Renal pelvis (tissue), 4 donors: Measurements from ENCODE around the gene WSB1. TPM values are rescaled to one million over a fixed set of nuclear protein-coding genes. Genes with fewer than 3 reads are reported as not detected.

Experiments used
- DNase-seq: peaks from one replicate; pipeline ENCODE4 v3.0.0-alpha.2; 2013
- polyA plus RNA-seq, 3 donors: library from polyadenylated mRNA; unstranded; fragments of 120-200 nt; gene quantifications; one replicate each; pipeline ENCODE4 v1.2.1, GENCODE V29; 2013; ENCODE audit not compliant: insufficient read length in 3 of 3

WSB1 gene
- polyA plus RNA-seq, 3 donors, result 162 to 439 (median 372) TPM

GRCh38 chr17:27354051-27354490 is 60.2 kb downstream of the WSB1 start:
- DNase-seq, result no peak

DNA sequence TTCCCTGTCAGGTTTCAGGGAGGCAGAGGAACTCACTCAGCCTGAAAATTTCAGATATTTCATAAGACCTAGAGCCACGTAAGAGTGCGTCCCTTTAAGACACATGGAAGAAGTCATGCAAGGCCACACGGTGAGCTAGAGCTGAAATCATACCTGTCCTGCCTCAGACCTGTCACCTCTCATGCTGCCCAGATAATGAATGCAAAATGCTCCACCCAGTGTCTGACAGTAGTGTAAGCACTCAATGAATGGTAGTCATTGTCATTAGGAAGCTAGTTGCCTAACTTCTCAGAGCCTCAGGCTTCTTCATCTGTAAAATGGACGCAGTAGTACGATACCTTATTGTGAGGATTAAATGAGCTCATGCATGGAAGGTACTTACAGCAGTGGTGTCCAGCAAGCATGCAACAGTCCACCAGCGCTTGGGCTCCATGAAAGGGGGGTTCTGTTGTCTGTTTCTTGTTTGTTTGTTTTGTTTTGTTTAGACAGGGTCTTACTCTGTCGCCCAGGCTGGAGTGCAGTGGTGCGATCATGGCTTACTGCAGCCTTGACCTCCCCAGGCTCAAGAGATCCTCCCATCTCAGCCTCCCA is 60.7 kb downstream of the WSB1 start:
- no peak for DNase-seq

DNA sequence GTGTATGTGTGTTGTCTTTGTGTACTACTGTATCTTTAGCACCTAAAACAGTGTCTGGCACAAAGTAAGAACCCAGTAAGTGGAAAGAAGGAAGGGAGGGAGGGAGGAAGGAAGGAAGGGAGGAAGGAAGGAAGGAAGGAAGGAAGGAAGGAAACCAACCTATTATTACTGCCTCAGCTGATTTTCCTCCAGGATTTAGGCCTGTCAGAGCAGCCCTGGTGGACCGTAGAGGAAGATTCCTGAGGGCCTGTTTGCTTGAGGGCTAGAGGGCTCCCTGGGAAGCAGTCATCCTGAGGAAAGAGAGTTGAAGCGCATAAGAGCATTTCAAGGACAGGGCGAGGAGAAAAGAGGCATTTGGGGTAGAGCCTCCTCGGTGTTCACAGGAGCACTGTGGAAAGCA is 61.5 kb downstream of the WSB1 start:
- DNase-seq, result no peak

DNA sequence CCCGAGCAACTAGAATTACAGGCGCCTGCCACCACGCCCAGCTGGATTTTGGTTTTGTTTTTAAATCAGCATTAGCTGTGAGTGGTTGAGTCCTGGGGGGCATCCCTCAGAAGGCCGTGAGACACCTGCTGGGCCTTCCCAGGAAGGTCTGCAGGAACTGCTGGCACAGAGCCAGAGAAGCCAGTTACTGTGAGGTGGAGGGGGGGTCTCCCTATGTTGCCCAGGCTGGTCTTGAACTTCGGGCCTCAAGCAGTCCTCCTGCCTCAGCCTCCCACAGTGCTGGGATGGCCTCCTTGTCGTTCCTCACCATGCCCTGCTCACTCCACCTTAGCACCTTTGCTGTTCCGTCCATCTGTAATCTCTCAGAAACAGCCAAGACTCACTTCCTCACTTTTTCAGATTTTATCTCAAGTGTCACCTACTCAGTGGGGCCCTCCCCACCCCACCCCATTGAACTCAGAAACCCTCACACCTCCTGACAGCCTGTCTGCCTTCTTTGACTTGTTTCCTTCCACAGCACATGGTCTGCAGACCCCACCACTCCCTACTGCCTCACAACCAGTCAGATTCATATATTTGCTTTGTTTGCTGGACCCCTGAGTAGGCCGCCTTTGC is 62.3 kb downstream of the WSB1 start:
- DNase-seq, result no peak

- DNase-seq, result no peak
Observed at GRCh38 chr17:27357236-27357635, 63.3 kb downstream of the WSB1 start.

GRCh38 chr17:27360507-27360906 is 66.6 kb downstream of the WSB1 start:
- no peak for DNase-seq

- no peak for DNase-seq
Observed at GRCh38 chr17:27361695-27362094, 67.8 kb downstream of the WSB1 start.

DNA sequence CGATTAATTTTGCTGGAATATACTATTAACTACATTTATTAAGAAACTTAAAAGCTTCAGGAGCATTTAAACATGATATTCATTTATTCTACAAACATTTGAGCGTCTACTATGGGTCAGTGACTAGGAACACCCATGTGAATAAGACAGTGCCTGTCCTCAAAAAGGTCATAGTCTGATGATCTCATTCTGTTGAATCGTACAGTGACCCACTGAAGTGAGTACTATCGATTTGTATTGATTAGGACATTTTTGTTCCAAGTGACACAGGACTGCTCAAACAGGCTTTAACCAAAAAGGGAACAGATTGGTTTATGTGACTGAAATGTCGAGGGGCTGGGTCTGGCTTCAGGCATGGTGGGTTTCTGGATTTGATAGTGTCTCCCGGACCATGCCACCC is 68.6 kb downstream of the WSB1 start:
- no peak for DNase-seq

- no peak for DNase-seq
Observed at GRCh38 chr17:27362909-27363308, 69.0 kb downstream of the WSB1 start.

DNA sequence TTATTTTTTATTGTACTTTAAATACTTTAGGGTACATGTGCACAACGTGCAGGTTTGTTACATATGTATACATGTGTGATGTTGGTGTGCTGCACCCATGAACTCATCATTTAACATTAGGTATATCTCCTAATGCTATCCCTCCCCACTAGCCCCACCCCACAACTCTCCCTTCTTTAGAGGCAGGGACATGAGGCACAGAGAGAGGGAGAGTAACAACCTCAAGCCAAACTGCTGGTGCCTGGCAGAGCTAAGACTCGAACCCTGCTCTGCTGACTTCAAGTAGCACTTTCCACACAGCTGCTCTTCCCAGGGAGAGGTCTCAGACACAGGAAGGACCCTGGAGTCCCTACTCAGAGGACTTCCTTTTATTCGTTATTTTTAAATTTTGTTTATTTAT is 69.4 kb downstream of the WSB1 start:
- DNase-seq, result no peak

Other genes with a start within 250 kb of the WSB1 start
- gene KSR1, start 162.3 kb downstream of the WSB1 start, polyA plus RNA-seq, result 10 to 100 TPM; 44.8 to 79.0 (median 77.5) TPM